Hippocampal formation (tissue), 2 donors: Measurements from ENCODE around the gene AUTS2.

Experiments
- DNase-seq, 2 donors: peaks; one replicate each; lab custom pipeline; 2025; lab: John Stamatoyannopoulos, UW

The AUTS2 gene

DNA sequence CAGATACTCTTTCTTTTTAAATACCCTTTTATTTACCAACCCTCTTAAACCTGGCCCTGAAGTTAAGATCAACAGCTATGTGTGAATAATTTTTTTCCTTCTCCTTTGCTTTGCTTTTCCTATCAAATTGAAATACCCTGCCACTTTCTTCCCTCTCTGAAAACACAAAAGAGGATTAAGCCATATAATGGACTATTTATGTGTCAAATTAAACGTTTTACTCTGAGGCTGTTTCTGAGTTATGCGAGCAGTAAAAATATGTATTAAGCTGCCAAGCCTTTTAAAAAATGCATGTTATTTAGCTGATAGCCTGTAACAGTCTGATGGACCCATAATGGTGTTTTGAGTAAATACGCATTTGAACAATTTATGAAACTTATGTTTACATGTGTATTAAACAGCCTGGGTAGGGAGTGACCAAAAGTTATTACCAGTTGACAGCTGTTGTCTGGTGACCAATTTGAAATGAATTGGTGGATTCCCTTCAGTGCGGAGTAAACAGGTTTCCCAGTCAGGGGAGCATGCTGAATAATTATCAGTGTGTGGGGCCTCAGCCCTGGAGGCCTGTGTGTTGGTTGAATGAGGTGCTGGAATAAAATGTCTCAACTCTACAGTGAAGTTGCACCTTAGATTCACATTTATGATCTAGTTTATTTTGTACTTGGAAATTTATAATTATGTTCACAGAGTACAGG, 89.6 kb downstream of the AUTS2 start:
- DNase-seq, result no peak

GRCh38 chr7:69690329-69690728, 92.1 kb downstream of the AUTS2 start:
- DNase-seq, result no peak

GRCh38 chr7:69691327-69691726, 93.1 kb downstream of the AUTS2 start:
- no peak for DNase-seq

- DNase-seq, result no peak
Observed at GRCh38 chr7:69691734-69692133, 93.5 kb downstream of the AUTS2 start.

- no peak for DNase-seq
Observed at GRCh38 chr7:69692611-69693010, 94.3 kb downstream of the AUTS2 start.

- no peak for DNase-seq
Observed at GRCh38 chr7:69693042-69693441, 94.8 kb downstream of the AUTS2 start.

- no peak for DNase-seq
Observed at GRCh38 chr7:69696054-69696591, 97.8 kb downstream of the AUTS2 start.

- no peak for DNase-seq
Observed at GRCh38 chr7:69696686-69697685, 98.7 kb downstream of the AUTS2 start.

- no peak for DNase-seq
Observed at GRCh38 chr7:69698109-69698825, 100.0 kb downstream of the AUTS2 start.

GRCh38 chr7:69699931-69700330, 101.7 kb downstream of the AUTS2 start:
- no peak for DNase-seq

DNA sequence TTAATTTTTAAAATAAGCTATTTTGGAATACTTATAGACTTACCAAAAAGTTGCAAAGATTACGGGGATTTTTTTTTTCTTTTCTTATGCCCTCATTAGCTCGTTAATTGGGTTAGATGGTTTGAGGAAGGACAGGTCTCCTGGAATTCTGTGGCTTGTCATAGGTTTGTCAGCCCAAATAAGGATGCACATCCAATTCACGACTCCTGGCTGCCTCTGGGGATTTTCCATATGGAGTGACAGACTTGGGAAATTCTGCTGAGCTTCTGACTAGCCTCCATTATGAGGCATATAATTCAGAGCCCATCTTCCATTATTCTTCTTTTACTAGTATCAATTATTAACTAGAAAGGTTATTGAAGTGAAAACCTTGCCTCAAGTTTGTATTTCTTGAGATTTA, 102.1 kb downstream of the AUTS2 start:
- no peak for DNase-seq

DNA sequence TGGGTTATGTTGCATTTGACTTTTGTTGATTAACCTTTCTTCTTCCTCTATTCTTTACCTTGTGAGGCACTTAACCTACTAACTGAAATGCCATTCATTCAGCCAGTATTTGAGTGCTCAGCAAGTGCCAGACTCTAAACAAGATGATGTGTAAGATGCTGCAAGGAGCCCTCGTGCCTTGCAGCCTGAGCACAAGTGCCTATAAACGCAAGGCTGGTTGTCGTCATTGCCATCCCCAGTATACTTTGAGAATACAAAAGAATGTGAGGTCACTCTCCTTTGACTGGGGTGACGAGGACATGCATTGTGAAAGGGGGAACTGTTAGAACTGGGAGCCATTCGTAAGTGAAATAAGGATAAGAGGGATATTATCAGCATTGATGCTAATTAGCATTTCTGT, 103.0 kb downstream of the AUTS2 start:
- no peak for DNase-seq

DNA sequence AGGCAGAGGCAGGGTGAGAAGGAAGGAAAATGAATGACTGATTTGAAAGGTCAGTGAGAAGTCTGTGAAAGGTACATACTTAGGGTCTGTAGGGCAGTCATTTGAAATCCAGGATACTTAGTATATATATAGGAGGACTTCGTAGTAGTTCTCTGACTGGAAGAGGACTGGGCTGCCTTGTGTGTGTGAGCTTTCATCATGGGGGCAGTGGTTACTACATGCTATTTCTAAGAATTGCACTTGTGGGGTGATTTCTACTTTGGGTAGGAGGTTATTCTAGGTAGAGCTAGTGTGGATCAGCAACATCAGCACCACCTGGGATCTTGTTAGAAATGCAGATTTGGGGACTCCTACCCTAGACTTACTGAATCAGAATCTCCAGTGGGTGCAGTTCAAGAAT, 104.1 kb downstream of the AUTS2 start:
- no peak for DNase-seq

- DNase-seq, result no peak
Observed at GRCh38 chr7:69703099-69703498, 104.8 kb downstream of the AUTS2 start.

DNA sequence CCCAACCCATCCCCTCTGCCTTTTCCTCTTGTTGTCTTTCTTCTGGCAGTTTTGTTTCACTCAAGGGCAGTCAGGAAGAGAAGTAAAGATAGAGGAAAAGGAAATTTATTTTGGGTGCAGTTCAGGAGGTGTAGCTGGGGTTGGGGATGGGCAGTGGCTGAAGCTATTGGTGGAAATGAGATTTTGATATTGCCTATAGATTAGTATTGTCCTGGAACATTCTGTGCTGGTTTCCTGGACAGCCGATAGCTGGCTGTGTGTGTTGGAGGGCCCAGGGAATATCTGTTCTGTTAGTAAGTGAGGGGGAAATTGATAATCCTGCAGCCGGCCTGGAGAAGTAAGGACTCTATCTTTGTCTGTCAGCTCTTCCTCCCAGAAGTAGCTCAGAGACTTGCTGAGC, 107.8 kb downstream of the AUTS2 start:
- no peak for DNase-seq

GRCh38 chr7:69708857-69709256, 110.6 kb downstream of the AUTS2 start:
- DNase-seq, result no peak

GRCh38 chr7:69710768-69711438, 112.6 kb downstream of the AUTS2 start:
- no peak for DNase-seq

DNA sequence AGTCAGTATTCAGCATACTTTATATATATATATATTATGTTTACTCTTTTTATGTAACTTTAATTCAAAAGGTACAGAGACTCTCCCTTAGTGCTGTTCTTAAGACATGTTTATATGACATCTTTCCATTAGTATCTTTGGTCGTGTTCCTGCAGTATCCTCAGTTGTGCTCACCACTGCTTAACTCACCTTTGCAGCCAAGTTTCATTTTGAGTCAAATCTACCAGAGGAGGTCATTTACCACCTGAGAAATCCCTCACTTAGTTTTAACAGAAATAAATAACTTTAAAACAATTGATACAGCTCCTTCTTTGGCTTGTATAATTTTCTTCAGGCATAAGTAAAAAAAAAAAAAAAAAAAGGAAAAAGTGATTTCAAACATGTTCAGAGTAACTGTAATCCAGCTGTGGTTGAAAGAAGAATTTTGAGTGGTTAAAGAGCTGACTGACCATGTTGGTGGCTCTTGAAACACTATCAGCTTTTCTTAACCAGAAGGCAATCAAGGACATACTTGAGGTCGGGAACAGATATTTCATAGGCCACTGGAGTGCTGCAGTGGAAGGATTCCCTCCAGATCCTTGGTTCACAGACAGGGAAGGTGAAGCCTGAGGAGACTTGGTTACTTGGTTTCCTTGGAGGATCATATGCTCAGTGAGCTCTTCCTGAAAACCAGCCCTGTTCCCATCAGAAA, 116.8 kb downstream of the AUTS2 start:
- DNase-seq, result no peak

DNA sequence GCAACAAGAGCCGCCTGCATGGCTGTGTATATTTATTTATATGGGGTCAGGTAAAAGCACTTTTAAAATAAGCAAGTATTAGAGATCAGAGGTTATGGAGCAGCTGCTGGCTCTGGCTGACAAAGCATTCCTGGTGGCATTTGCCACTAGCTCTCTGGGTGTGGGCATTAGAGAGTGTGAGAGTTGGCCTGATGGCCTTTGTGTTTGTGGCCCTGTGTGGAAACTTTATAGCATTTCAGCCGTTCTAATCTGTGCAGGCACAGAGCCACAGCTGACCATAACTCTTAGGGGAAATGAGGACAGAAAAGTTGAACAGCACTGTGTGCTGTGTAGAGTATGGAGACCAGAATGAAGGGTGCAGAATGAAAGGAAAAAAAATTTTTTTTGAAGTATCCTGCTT, 118.9 kb downstream of the AUTS2 start:
- DNase-seq, result no peak

GRCh38 chr7:69719717-69720116, 121.4 kb downstream of the AUTS2 start:
- no peak for DNase-seq

DNA sequence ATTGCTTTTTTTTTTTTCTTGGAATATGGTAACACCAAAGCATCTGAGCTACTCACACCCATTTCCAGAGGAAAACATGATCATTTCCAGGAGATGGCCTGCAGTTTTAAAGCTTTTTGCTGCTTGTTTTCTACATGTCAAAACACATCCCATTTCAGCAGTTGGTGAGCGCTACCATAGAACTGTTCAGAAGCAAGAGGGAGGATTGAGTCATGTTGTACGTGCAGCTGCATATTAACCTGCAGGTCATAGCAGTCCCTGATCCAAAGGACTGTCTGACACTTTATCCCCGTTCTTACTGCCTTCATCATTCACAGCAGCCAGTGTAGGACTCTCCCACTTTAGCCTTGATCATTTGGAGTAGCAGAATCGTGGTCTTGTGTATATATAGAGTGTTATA, 124.6 kb downstream of the AUTS2 start:
- DNase-seq, result no peak
